ENCODE measurements around the gene PYGB. TPM values are rescaled to one million over a fixed set of nuclear protein-coding genes. Genes with fewer than 3 reads are reported as not detected.

PYGB gene
- total RNA-seq, 1 donor from 2014 or later: 61.1 TPM

- no peak for TF ChIP-seq CTCF (IDR thresholded peaks at IDR 0.05)
- Histone ChIP-seq H3K9me3 (no peaks in the 10 kb centered on the region), H3K4me3 (no peak overlapping the region), H3K4me1 (peaks cover 3% of the 10 kb centered on the region), H3K27ac (peak overlapping the region; percentile 65), H3K27me3 (no peaks in the 10 kb centered on the region), H3K36me3 (peaks cover 11% of the 10 kb centered on the region)
- ATAC-seq (peak; percentile 73), DNase-seq (peak; percentile 57)
- intact Hi-C loops (cut with DNase I): no loop called here
Measured at GRCh38 chr20:25318471-25319240, 70.8 kb downstream of the PYGB start.

DNA sequence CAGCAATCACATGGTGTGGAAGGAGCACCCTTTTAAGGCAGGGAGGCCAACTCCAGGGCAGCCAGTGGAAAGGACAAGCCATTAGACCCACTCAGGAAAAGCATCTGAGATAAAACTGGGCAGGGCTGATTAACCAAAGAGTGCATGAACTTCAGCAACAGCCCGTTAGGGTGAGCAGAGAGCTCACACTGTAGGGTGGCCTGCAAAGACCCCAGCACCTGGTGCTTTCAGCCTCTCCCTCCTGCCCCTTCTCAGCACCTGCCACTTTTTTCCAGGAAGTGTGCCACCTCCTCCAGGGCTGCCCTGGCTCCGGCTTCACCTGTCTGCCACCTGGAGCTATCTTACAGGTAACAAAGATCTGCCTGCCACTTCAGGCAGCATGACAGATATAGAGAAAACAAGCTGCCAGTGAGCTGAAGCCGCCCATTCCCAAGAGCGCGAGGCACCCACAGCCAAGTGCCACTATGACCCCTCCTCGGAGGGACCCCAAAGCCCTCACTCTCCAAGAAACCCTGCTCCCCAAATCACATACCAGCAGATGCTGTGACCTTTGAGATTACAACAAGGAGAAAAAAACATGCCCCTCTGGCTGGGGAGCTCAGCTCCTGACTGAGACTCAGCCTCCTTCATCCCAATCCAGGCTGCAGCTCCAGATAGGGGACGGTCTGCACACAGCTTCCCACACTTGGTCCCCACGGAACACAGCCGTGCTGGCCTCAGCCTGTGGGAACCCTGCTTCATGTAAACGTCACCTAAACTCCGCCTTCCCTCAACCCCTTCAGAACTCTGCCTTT lies 71.6 kb downstream of the PYGB start:
- Histone ChIP-seq H3K27me3 (no peaks in the 10 kb centered on the region), H3K4me1 (peaks cover 3% of the 10 kb centered on the region), H3K4me3 (no peak overlapping the region), H3K9me3 (no peaks in the 10 kb centered on the region), H3K27ac (peak overlapping the region; percentile 65), H3K36me3 (peaks cover 11% of the 10 kb centered on the region)
- ATAC-seq: no peak
- TF ChIP-seq CTCF (IDR thresholded peaks at IDR 0.05): no peak
- intact Hi-C loops (cut with DNase I): no loop called here
- no peak for DNase-seq

DNA sequence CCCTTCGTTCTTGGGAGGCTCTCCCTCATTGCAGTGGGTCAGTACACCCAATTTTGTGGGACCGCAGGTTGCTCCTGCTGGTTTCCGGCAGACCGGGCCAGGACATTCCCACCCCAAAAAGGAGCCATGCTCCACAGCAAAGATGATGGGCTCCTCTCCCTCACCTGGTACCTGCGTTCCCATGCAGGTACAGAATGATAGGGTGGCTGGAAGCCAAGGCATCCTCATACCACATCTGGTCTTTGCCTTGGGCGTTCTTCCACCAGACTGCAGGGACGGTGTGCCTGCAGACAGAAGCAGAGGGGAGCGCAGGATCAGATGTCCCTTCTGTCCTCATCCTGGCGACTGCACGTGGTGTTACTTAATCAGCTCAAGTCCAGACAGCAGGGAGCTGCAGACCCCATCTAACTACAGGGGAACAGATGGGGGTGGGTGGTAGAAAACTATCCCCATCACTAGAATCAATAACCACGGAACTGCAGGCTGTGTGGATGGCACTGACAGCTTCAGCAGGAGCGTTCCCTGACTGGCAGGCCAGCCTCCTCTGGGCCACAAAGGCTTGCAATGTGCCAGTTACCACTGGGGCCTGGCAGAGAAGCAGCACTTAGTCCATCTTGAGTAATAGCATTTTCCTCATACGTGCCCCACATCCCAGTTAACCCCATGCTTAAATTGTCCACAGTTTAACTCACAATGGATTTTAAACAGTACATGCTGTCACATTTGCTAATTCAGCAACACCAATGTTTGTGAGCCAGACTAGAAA lies 72.3 kb downstream of the PYGB start:
- H3K4me1 ChIP-seq: peaks cover 7% of the 10 kb centered on the region

DNA sequence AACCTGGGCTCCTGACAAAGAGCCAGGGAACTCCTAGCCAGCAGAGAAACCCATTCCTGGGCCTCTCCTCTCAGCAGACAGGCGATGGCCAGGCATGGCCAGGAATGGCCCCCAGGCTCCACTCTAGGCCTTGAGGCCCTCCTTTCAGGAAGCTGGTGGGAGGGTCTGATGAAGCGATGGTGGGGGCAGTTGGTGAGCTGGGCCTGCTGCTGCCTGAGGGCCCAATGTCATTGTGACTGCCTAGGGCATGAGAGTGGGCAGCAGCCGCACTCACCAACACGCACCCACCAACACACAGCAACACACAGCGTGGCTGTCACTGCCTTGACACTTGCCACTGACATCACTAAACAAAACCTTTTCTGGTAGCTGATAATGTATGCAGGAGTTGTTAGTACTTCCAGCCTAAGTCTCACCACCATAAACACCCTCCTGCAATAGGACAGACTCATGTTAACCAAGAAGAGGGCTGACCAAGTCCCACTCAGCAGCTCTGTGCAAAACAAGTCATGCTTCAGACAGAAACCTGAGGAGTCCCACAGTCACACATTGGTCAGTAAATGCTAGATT lies 73.5 kb downstream of the PYGB start:
- Histone ChIP-seq H3K36me3 (peaks cover 11% of the 10 kb centered on the region), H3K27me3 (no peaks in the 10 kb centered on the region), H3K4me1 (peaks cover 9% of the 10 kb centered on the region), H3K4me3 (no peak overlapping the region), H3K27ac (no peak overlapping the region), H3K9me3 (no peaks in the 10 kb centered on the region)
- intact Hi-C loops (cut with DNase I): no loop called here
- ATAC-seq (no peak), DNase-seq (no peak)
- TF ChIP-seq CTCF (IDR thresholded peaks at IDR 0.05): no peak

More for the DNA sequence above, 72.3 kb downstream of the PYGB start:
- H3K9me3 ChIP-seq: no peaks in the 10 kb centered on the region
- H3K27me3 ChIP-seq: no peaks in the 10 kb centered on the region
- no peak overlapping the region for H3K27ac ChIP-seq
- H3K4me3 ChIP-seq: no peak overlapping the region
- DNase-seq (peak; percentile 43), ATAC-seq (no peak)
- intact Hi-C loops (cut with DNase I): no loop called here
- peaks cover 11% of the 10 kb centered on the region for H3K36me3 ChIP-seq
- no peak for TF ChIP-seq CTCF (IDR thresholded peaks at IDR 0.05)

GRCh38 chr20:25321991-25322390 lies 74.1 kb downstream of the PYGB start:
- intact Hi-C loops (cut with DNase I): no loop called here
- H3K36me3 ChIP-seq: peaks cover 11% of the 10 kb centered on the region
- no peak for DNase-seq
- no peak overlapping the region for H3K4me3 ChIP-seq
- no peak for ATAC-seq
- H3K27ac ChIP-seq: no peak overlapping the region
- no peaks in the 10 kb centered on the region for H3K9me3 ChIP-seq
- TF ChIP-seq CTCF (IDR thresholded peaks at IDR 0.05): no peak
- H3K4me1 ChIP-seq: peaks cover 9% of the 10 kb centered on the region
- H3K27me3 ChIP-seq: no peaks in the 10 kb centered on the region
